Breast epithelium (tissue), 4 donors: Measurements from ENCODE around the gene CCDC91. TPM values are rescaled to one million over a fixed set of nuclear protein-coding genes. Genes with fewer than 3 reads are reported as not detected.
"Not testable (repeated sequence)": the region's sequence is repeated elsewhere in the genome, so short reads cannot be mapped to it uniquely, and the experiment has no call there.

Experiments
- DNase-seq, 2 donors: peaks; one replicate each; pipeline ENCODE4 v3.0.0-alpha.2; 2019; ENCODE audit warnings: low spot score in 2 of 2
- H3K27ac ChIP-seq, 2 donors: fragments of 200-600 bp; sonication (generic) in 1 of 2; one replicate each; pipeline ENCODE4 v1.5.1; 2016 to 2019; ENCODE audit warnings: mild to moderate bottlenecking in 1 of 2
- H3K27me3 ChIP-seq, 2 donors: fragments of 200-600 bp; sonication (generic) in 1 of 2; one replicate each; pipeline versions ENCODE4 v1.5.1 to v1.6.0; 2017 to 2019; ENCODE audit warnings: control low read depth in 1 of 2, mild to moderate bottlenecking in 1 of 2
- H3K36me3 ChIP-seq: fragments of 200-600 bp; one replicate; pipeline ENCODE4 v1.5.1; 2019
- H3K4me1 ChIP-seq, 2 donors: fragments of 200-600 bp; sonication (generic); one replicate each; pipeline ENCODE4 v1.5.1; 2016 to 2019; ENCODE audit warnings: control low read depth in 1 of 2
- H3K4me3 ChIP-seq, 3 donors: fragments of 200-600 bp; sonication (generic); 1 replicate in 2 of 3; 2 replicates in 1 of 3; pipeline ENCODE4 v1.5.1; 2016 to 2019; ENCODE audit warnings: mild to moderate bottlenecking in 3 of 3, moderate library complexity in 2 of 3
- H3K9me3 ChIP-seq, 2 donors: fragments of 200-600 bp; sonication (generic) in 1 of 2; one replicate each; pipeline ENCODE4 v1.5.1; 2016 to 2019; ENCODE audit warnings: control low read depth in 1 of 2
- CTCF ChIP-seq, 3 donors: fragments of 450-650 bp; IDR thresholded peaks; one replicate each; pipeline ENCODE4 v1.5.1; 2016 to 2017; ENCODE audit warnings: antibody characterized with exemption in 3 of 3, mild to moderate bottlenecking in 3 of 3, moderate library complexity in 3 of 3
- POLR2A ChIP-seq: fragments of 450-650 bp; IDR thresholded peaks from one replicate; pipeline ENCODE4 v1.6.1; 2016; ENCODE audit warnings: antibody characterized with exemption, mild to moderate bottlenecking, moderate library complexity
- POLR2AphosphoS5 ChIP-seq, 3 donors: sonication (generic); formaldehyde crosslinking; IDR thresholded peaks; one replicate each; pipeline ENCODE4 v1.6.1; 2017; ENCODE audit warnings: antibody characterized with exemption in 3 of 3
- intact Hi-C: fragments of 100-400 bp; cut with DNase I; formaldehyde crosslinking; loops from one replicate; pipeline ENCODE4 v1.15.1; 2023; ENCODE audit warnings: low total_unique reads
- total RNA-seq, 3 donors: library from RNA; depleted of rRNA; stranded (reverse); fragments of >200 nt; gene quantifications; one replicate each; pipeline ENCODE4 v1.1.0, GENCODE V29; 2016

CCDC91 gene
- total RNA-seq, 3 donors from 2014 or later, result 45.9 to 68.9 (median 48.8) TPM

- intact Hi-C loops, result no loop called here
- no peaks in the 10 kb centered on the region for H3K27me3 ChIP-seq
Observed at GRCh38 chr12:28318273-28318672, 128.0 kb downstream of the CCDC91 start.

GRCh38 chr12:28320353-28320752 is 130.1 kb downstream of the CCDC91 start:
- TF ChIP-seq POLR2AphosphoS5 (IDR thresholded peaks at IDR 0.05), result no peak
- TF ChIP-seq CTCF (IDR thresholded peaks at IDR 0.05), result no peak
- no peak for TF ChIP-seq POLR2A
- Histone ChIP-seq H3K36me3 (peaks cover 3% of the 10 kb centered on the region), H3K4me3 (no peak overlapping the region), H3K9me3 (peaks cover 0 to 9% of the 10 kb centered on the region in 2 donors), H3K27me3 (no peaks in the 10 kb centered on the region), H3K27ac (no peak overlapping the region), H3K4me1 (no peaks in the 10 kb centered on the region)
- intact Hi-C loops, result no loop called here
- DNase-seq, result no peak

More at GRCh38 chr12:28318273-28318672, 128.0 kb downstream of the CCDC91 start:
- H3K36me3 ChIP-seq, result peaks cover 3% of the 10 kb centered on the region
- H3K27ac ChIP-seq, result no peak overlapping the region
- H3K9me3 ChIP-seq, result peaks cover 0 to 10% of the 10 kb centered on the region in 2 donors
- H3K4me1 ChIP-seq, result no peaks in the 10 kb centered on the region
- DNase-seq, result no peak
- H3K4me3 ChIP-seq, result no peak overlapping the region
- TF ChIP-seq CTCF (IDR thresholded peaks at IDR 0.05) (no peak), POLR2A (no peak), POLR2AphosphoS5 (IDR thresholded peaks at IDR 0.05) (no peak)

- no peak for DNase-seq
- no peaks in the 10 kb centered on the region for H3K4me1 ChIP-seq
- intact Hi-C loops, result no loop called here
- no peak overlapping the region for H3K4me3 ChIP-seq
- no peak for TF ChIP-seq POLR2AphosphoS5 (IDR thresholded peaks at IDR 0.05)
- no peak for TF ChIP-seq POLR2A
- TF ChIP-seq CTCF (IDR thresholded peaks at IDR 0.05), result no peak
- H3K36me3 ChIP-seq, result no peaks in the 10 kb centered on the region
- H3K27ac ChIP-seq, result no peak overlapping the region
- peaks cover 0 to 4% of the 10 kb centered on the region in 2 donors for H3K9me3 ChIP-seq
- H3K27me3 ChIP-seq, result no peaks in the 10 kb centered on the region
Observed at GRCh38 chr12:28327722-28328121, 137.5 kb downstream of the CCDC91 start.

GRCh38 chr12:28328967-28329366 is 138.7 kb downstream of the CCDC91 start:
- H3K9me3 ChIP-seq, result peaks cover 0 to 4% of the 10 kb centered on the region in 2 donors
- H3K36me3 ChIP-seq, result no peaks in the 10 kb centered on the region
- no peak for TF ChIP-seq CTCF (IDR thresholded peaks at IDR 0.05)
- no peak for TF ChIP-seq POLR2A
- TF ChIP-seq POLR2AphosphoS5 (IDR thresholded peaks at IDR 0.05), result no peak
- no peak overlapping the region for H3K4me3 ChIP-seq
- no peak for DNase-seq
- no peak overlapping the region for H3K27ac ChIP-seq
- H3K4me1 ChIP-seq, result no peaks in the 10 kb centered on the region
- no peaks in the 10 kb centered on the region for H3K27me3 ChIP-seq
- intact Hi-C loops, result no loop called here

- H3K9me3 ChIP-seq, H3K27ac ChIP-seq, H3K4me3 ChIP-seq, H3K36me3 ChIP-seq, intact Hi-C loops, H3K4me1 ChIP-seq, DNase-seq, H3K27me3 ChIP-seq: not testable (repeated sequence)
Observed at GRCh38 chr12:28329727-28330126, 139.5 kb downstream of the CCDC91 start.

- H3K27me3 ChIP-seq, H3K36me3 ChIP-seq, H3K4me3 ChIP-seq, intact Hi-C loops, H3K9me3 ChIP-seq, DNase-seq, H3K27ac ChIP-seq, H3K4me1 ChIP-seq: not testable (repeated sequence)
Observed at GRCh38 chr12:28330232-28330631, 140.0 kb downstream of the CCDC91 start.
